ENCODE measurements around the gene L1TD1.
"Not testable (repeated sequence)": the region's sequence is repeated elsewhere in the genome, so short reads cannot be mapped to it uniquely, and the experiment has no call there.

L1TD1 gene

DNA sequence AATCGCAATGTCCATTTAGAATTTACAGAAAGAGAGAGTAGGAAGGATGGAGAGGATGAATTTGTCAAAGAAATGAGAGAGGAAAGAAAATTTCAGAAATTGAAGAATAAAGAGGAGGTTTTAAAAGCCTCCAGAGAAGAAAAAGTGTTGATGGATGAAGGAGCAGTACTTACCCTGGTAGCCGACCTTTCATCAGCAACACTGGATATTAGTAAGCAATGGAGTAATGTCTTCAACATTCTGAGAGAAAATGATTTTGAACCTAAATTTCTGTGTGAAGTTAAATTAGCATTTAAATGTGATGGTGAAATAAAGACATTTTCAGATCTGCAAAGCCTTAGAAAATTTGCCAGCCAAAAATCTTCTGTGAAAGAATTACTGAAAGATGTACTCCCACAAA, 12.5 kb downstream of the L1TD1 start:
- no peak for DNase-seq (ENCODE audit: low read depth)

GRCh38 chr1:62208087-62208486, 13.4 kb downstream of the L1TD1 start:
- no peak for DNase-seq (ENCODE audit: low read depth)

DNA sequence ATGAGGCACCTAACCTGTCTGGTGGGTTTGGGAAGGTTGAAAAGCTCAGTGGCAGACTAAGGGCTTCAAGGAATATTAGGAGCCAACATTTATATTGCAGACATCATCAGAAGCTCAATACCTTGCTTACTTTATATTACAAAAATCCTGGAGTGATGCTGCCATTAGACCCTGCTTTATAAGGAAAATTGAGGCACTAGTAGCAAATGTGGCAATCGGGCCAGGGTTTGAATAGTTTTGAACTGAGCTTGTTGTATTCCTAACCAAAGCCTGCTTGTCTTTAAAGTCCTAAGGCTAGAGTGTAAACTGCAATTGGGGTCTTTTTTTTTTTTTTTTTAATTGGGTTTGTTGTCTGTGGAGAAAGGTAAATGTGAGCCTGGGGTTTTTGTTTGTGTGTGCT, 14.3 kb downstream of the L1TD1 start:
- DNase-seq (ENCODE audit: low read depth), result no peak

DNA sequence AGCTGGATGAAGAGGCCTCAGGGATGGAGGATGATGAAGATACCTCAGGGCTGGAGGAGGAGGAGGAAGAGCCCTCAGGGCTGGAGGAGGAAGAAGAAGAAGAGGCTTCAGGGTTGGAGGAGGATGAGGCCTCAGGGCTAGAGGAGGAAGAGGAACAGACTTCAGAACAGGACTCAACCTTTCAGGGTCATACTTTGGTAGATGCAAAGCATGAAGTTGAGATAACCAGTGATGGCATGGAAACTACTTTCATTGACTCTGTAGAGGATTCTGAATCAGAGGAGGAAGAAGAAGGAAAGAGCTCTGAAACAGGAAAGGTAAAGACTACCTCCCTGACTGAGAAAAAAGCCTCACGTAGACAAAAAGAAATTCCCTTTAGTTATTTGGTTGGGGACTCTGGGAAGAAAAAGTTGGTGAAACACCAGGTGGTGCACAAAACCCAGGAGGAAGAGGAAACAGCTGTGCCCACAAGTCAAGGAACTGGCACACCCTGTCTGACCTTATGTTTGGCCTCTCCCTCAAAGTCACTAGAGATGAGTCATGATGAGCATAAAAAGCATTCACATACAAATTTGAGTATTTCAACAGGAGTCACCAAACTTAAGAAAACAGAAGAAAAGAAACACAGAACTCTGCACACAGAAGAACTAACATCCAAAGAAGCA, 15.4 kb downstream of the L1TD1 start:
- no peak for DNase-seq (ENCODE audit: low read depth)

GRCh38 chr1:62210960-62211359, 16.3 kb downstream of the L1TD1 start:
- DNase-seq (ENCODE audit: low read depth), result no peak

GRCh38 chr1:62212411-62212810, 17.8 kb downstream of the L1TD1 start:
- no peak for DNase-seq (ENCODE audit: low read depth)

DNA sequence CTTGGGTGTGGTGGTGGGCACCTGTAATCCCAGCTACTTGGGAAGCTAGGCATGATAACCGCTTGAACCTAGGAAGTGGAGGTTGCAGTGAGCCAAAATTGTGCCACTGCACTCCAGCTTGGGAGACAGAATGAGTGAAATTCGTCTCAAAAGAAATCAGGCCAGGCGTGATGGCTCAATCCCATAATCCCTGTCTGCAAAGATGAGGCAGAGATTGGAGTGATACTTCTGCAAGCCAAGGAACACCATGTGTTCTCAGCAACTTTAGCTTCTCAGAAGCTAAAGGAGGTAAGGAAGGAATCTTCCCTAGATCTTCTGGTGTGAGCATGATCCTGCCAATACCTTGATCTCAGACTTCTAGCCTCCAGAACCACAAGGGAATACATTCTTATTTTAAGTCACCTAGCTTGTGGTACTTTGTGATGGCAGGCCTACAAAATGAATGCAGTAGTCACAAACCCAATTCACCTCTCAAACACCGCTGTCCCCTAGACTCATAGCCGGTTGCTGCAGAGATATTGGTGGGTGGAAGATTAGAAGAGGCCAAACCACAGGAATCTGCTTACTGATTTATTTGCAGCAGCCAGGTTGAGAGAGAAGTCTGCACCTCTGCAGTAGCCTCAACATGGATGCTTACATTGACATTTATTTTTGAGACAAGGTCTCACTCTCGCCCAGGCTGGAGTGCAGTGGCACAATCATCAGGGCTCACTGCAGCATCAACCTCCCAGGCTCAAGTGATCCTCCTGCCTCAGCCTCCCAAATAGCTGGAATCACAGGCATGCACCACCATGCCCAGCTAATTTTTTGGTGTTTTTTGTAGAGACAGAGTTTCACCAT, 18.6 kb downstream of the L1TD1 start:
- DNase-seq (ENCODE audit: low read depth), result no peak

DNA sequence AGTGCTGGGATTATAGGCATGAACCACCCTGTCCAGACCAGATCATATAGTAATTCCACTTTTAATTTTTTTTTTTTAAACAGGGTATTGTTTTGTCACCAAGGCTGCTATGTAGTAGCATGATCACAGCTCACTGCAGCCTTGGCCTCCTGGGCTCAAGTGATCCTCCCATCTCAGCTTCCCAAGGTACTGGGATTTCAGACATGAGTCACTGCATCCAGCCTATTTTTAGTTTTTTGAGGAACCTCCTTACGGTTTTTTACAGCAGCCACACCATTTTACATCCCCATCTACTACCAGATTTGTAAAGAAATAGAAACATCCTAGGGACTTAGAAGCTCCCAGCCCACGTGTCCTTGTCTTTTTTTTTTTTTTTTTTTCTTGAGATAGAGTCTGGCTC, 24.0 kb downstream of the L1TD1 start:
- no peak for DNase-seq (ENCODE audit: low read depth)

- DNase-seq (ENCODE audit: low read depth), result not testable (repeated sequence)
Measured at GRCh38 chr1:62220456-62220855, 25.8 kb downstream of the L1TD1 start.

DNA sequence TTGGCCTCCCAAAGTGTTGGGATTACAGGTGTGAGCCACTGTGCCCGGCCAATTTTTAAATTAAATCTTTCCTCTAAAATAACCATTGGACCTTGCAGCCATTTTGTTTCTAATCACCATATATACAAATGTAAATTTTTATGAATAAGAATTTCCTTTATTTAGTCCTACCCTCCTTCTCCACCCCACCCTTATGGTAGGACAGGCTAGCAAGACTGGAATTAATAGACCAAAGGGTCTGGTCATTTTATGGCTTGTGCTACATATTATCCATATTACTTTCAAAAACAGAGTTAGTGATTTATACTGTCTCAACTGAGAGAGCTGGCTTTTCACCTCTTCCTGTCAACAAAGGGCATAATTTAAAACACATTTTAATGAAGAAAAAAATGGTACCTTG, 26.5 kb downstream of the L1TD1 start:
- DNase-seq (ENCODE audit: low read depth), result no peak

DNA sequence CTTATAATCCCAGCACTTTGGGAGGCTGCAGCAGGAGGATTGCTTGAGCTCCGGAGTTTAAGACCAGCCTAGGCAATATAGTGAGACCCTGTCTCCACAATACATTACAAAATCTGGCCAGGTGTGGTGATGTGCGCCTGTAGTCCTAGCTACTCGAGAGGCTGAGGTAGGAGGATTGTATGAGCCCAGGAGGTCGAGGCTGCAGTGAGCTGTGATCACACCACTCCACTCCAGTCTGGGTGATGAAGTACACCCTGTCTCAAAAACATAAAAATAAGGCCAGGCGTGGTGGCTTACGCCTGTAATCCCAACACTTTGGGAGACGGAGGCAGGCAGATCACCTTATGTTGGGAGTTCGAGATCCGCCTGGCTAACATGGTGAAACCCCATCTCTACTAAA, 27.7 kb downstream of the L1TD1 start:
- DNase-seq (ENCODE audit: low read depth), result no peak

GRCh38 chr1:62224182-62224581, 29.5 kb downstream of the L1TD1 start:
- DNase-seq (ENCODE audit: low read depth), result no peak

DNA sequence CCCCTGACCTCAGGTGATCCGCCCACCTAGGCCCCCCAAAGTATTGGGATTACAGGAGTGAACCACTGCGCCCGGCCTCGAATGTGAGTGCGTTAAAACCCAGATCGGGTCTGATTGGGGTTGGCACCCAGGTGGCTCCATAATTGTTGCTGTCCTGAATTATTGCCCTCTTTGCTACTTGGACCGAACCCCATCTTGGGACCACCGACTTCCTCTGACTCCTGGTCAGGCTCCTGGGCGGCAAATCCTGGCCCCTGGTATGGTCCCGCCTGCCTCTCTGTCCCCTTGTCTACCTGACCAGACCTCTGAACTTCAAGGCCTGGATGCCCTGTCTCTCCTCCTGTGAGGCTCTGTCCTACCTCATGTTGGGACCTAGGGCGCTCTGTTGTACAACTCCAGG, 32.8 kb downstream of the L1TD1 start:
- DNase-seq (ENCODE audit: low read depth), result no peak

- no peak for DNase-seq (ENCODE audit: low read depth)
Measured at GRCh38 chr1:62228136-62228882, 33.7 kb downstream of the L1TD1 start.

- DNase-seq (ENCODE audit: low read depth), result no peak
Measured at GRCh38 chr1:62228883-62229187, 34.2 kb downstream of the L1TD1 start.

DNA sequence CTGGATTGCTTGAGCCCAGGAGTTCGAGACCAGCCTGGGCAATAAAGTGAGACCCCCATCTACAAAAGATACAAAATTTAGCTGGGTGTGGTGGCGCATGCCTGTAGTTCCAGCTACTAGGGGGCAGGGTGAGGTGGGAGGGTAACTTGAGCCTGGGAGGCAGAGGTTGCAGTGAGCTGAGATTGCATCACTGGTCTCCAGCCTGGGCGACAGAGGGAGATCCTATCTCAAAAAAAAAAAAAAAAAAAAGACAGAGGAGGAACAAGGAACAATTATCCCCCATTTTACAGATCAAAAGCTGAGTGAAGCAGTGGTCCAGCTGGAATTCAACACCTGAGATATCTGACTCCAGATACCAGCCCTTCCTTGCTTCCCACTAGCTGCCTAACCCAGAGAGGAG, 34.8 kb downstream of the L1TD1 start:
- DNase-seq (ENCODE audit: low read depth), result no peak

GRCh38 chr1:62229932-62230331, 35.3 kb downstream of the L1TD1 start:
- no peak for DNase-seq (ENCODE audit: low read depth)

DNA sequence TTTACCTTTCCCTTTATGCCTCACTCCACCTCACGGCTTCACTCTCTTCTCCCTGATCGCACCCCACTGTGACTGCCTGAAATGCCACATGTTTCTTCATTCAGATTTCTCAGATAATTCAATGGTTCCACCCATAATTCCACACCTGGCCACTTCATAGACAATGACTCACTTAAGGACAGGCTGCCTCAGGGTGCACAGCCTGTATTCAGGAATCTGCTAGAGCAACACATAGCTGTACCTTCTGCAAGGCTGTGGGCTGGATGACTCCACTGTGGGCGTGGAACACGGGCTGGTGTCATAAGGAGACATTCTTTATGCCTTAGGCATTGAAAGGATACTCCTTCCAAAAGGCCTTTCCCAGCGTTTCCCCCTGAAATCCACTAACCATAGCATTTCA, 36.1 kb downstream of the L1TD1 start:
- DNase-seq (ENCODE audit: low read depth), result peak; percentile 49

GRCh38 chr1:62232871-62233278, 38.2 kb downstream of the L1TD1 start:
- DNase-seq (ENCODE audit: low read depth), result no peak

GRCh38 chr1:62233926-62234450, 39.3 kb downstream of the L1TD1 start:
- DNase-seq (ENCODE audit: low read depth), result no peak

DNA sequence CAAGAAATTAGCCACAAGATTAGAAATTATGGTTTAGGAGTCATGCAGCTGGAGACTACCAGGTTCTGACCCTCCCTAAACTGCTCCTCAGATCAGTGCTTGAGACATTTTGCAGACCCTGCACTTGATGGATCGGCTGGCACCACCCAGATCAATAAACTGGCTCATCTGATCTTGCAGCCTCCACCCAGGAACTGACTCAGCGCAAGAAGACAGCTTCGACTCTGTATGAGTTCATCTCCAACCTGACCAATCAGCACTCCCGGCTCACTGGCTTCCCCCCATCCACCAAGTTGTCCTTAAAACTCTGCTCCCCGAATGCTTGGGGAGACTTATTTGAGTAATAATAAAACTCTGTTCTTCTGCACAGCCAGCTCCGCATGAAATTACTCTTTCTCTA, 40.0 kb downstream of the L1TD1 start:
- DNase-seq (ENCODE audit: low read depth), result no peak

DNA sequence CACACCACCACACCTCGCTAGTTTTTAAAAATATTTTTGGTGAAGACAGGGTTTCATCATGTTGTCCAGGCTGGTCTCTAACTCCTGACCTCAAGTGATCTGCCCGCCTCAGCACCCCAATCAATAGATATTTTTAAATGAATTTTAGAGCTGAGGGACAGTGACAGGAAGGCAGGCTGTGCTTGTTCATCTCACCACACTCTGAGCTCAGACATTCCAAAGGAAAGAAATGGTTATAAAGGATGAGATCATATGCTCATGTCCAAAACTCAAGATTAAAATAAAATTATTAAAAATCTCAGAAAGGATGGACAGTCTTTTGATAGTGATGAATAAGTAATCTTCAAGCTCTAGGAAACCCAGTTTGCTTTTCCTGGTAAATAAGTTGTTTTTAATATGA, 40.9 kb downstream of the L1TD1 start:
- no peak for DNase-seq (ENCODE audit: low read depth)

GRCh38 chr1:62237361-62237760, 42.7 kb downstream of the L1TD1 start:
- DNase-seq (ENCODE audit: low read depth), result no peak

Data from HS-27A (cell line).